ENCODE measurements around the gene FBXO8. TPM values are rescaled to one million over a fixed set of nuclear protein-coding genes. Genes with fewer than 3 reads are reported as not detected.
"Not testable (repeated sequence)": the region's sequence is repeated elsewhere in the genome, so short reads cannot be mapped to it uniquely, and the experiment has no call there.

FBXO8 gene
- total RNA-seq, 1 donor from 2014 or later: 12.4 TPM

- no peak overlapping the region for H3K27ac Mint-ChIP-seq (ENCODE audit: unreplicated experiment)
- H3K9me3 Mint-ChIP-seq (ENCODE audit: unreplicated experiment): no peaks in the 10 kb centered on the region
- H3K4me3 Mint-ChIP-seq (ENCODE audit: unreplicated experiment): no peak overlapping the region
- H3K36me3 Mint-ChIP-seq (ENCODE audit: low read depth, unreplicated experiment): no peaks in the 10 kb centered on the region
- no peaks in the 10 kb centered on the region for H3K4me1 Mint-ChIP-seq (ENCODE audit: unreplicated experiment)
- no peaks in the 10 kb centered on the region for H3K27me3 Mint-ChIP-seq (ENCODE audit: unreplicated experiment)
- DNase-seq (ENCODE audit: low spot score): no peak
- TF ChIP-seq CTCF (IDR thresholded peaks at IDR 0.05; ENCODE audit: unreplicated experiment): no peak
Observed at GRCh38 chr4:174273930-174274329, 9.5 kb downstream of the FBXO8 start.

GRCh38 chr4:174266416-174266815 is 17.1 kb downstream of the FBXO8 start:
- TF ChIP-seq CTCF (IDR thresholded peaks at IDR 0.05; ENCODE audit: unreplicated experiment): no peak
- Mint-ChIP-seq H3K4me1 (ENCODE audit: unreplicated experiment) (no peaks in the 10 kb centered on the region), H3K27me3 (ENCODE audit: unreplicated experiment) (no peaks in the 10 kb centered on the region), H3K9me3 (ENCODE audit: unreplicated experiment) (no peaks in the 10 kb centered on the region), H3K27ac (ENCODE audit: unreplicated experiment) (no peak overlapping the region), H3K4me3 (ENCODE audit: unreplicated experiment) (no peak overlapping the region), H3K36me3 (ENCODE audit: low read depth, unreplicated experiment) (no peaks in the 10 kb centered on the region)
- DNase-seq (ENCODE audit: low spot score): no peak

- Mint-ChIP-seq H3K4me3 (ENCODE audit: unreplicated experiment) (no peak overlapping the region), H3K9me3 (ENCODE audit: unreplicated experiment) (no peaks in the 10 kb centered on the region), H3K36me3 (ENCODE audit: low read depth, unreplicated experiment) (no peaks in the 10 kb centered on the region), H3K4me1 (ENCODE audit: unreplicated experiment) (no peaks in the 10 kb centered on the region), H3K27me3 (ENCODE audit: unreplicated experiment) (no peaks in the 10 kb centered on the region), H3K27ac (ENCODE audit: unreplicated experiment) (no peak overlapping the region)
- no peak for TF ChIP-seq CTCF (IDR thresholded peaks at IDR 0.05; ENCODE audit: unreplicated experiment)
- DNase-seq (ENCODE audit: low spot score): no peak
Observed at GRCh38 chr4:174265916-174266315, 17.6 kb downstream of the FBXO8 start.

GRCh38 chr4:174263445-174263736 is 20.1 kb downstream of the FBXO8 start:
- no peaks in the 10 kb centered on the region for H3K27me3 Mint-ChIP-seq (ENCODE audit: unreplicated experiment)
- no peaks in the 10 kb centered on the region for H3K4me1 Mint-ChIP-seq (ENCODE audit: unreplicated experiment)
- TF ChIP-seq CTCF (IDR thresholded peaks at IDR 0.05; ENCODE audit: unreplicated experiment): no peak
- H3K4me3 Mint-ChIP-seq (ENCODE audit: unreplicated experiment): no peak overlapping the region
- no peaks in the 10 kb centered on the region for H3K36me3 Mint-ChIP-seq (ENCODE audit: low read depth, unreplicated experiment)
- no peaks in the 10 kb centered on the region for H3K9me3 Mint-ChIP-seq (ENCODE audit: unreplicated experiment)
- H3K27ac Mint-ChIP-seq (ENCODE audit: unreplicated experiment): no peak overlapping the region
- DNase-seq (ENCODE audit: low spot score): no peak

GRCh38 chr4:174262624-174263444 is 20.6 kb downstream of the FBXO8 start:
- Mint-ChIP-seq H3K27me3 (ENCODE audit: unreplicated experiment) (no peaks in the 10 kb centered on the region), H3K36me3 (ENCODE audit: low read depth, unreplicated experiment) (no peaks in the 10 kb centered on the region), H3K27ac (ENCODE audit: unreplicated experiment) (no peak overlapping the region), H3K4me1 (ENCODE audit: unreplicated experiment) (no peaks in the 10 kb centered on the region), H3K4me3 (ENCODE audit: unreplicated experiment) (no peak overlapping the region), H3K9me3 (ENCODE audit: unreplicated experiment) (no peaks in the 10 kb centered on the region)
- TF ChIP-seq CTCF (IDR thresholded peaks at IDR 0.05; ENCODE audit: unreplicated experiment): no peak
- no peak for DNase-seq (ENCODE audit: low spot score)

GRCh38 chr4:174261432-174261831 is 22.0 kb downstream of the FBXO8 start:
- not testable (repeated sequence) for DNase-seq (ENCODE audit: low spot score); H3K36me3 Mint-ChIP-seq (ENCODE audit: low read depth, unreplicated experiment); H3K4me1 Mint-ChIP-seq (ENCODE audit: unreplicated experiment); H3K27me3 Mint-ChIP-seq (ENCODE audit: unreplicated experiment); H3K27ac Mint-ChIP-seq (ENCODE audit: unreplicated experiment); H3K9me3 Mint-ChIP-seq (ENCODE audit: unreplicated experiment); H3K4me3 Mint-ChIP-seq (ENCODE audit: unreplicated experiment)

All from endothelial cell (in vitro differentiated cells).